H9 (cell line): ENCODE results near the gene PDE2A. TPM values are rescaled to one million over a fixed set of nuclear protein-coding genes. Genes with fewer than 3 reads are reported as not detected.

ENCODE experiments used
- DNase-seq: peaks from one replicate; pipeline ENCODE4 v3.0.0-alpha.2; 2017
- H2AFZ ChIP-seq: one replicate; pipeline ENCODE4 v1.6.1; 2013; ENCODE audit warnings: mild to moderate bottlenecking, low read length, control low read depth, moderate library complexity
- H2AK5ac ChIP-seq: 2 replicates; pipeline ENCODE4 v1.6.1; 2013; ENCODE audit warnings: low read length, control low read depth, mixed read lengths; ENCODE audit not compliant: insufficient read length
- H2BK120ac ChIP-seq: one replicate; pipeline ENCODE4 v1.6.1; 2013; ENCODE audit warnings: low read depth, mild to moderate bottlenecking, low read length, control low read depth, inconsistent platforms; ENCODE audit not compliant: poor library complexity, severe bottlenecking
- H2BK12ac ChIP-seq: 2 replicates; pipeline ENCODE4 v1.6.1; 2013; ENCODE audit warnings: low read length, control low read depth, mixed read lengths, low read depth; ENCODE audit not compliant: insufficient read length
- H2BK15ac ChIP-seq: 2 replicates; pipeline ENCODE4 v1.6.1; 2013; ENCODE audit warnings: low read depth, low read length, control low read depth
- H2BK20ac ChIP-seq: one replicate; pipeline ENCODE4 v1.6.1; 2013; ENCODE audit warnings: low read depth, mild to moderate bottlenecking, low read length, control low read depth, inconsistent platforms; ENCODE audit not compliant: poor library complexity, severe bottlenecking
- H2BK5ac ChIP-seq: 2 replicates; pipeline ENCODE4 v1.6.1; 2013; ENCODE audit warnings: low read length, control low read depth, mixed read lengths; ENCODE audit not compliant: insufficient read length
- H3K14ac ChIP-seq: 2 replicates; pipeline ENCODE4 v1.6.1; 2013; ENCODE audit warnings: low read length, control low read depth; ENCODE audit not compliant: insufficient read depth
- H3K18ac ChIP-seq: 2 replicates; pipeline ENCODE4 v1.6.1; 2013; ENCODE audit warnings: low read depth, mild to moderate bottlenecking, mixed read lengths, low read length, control low read depth; ENCODE audit not compliant: insufficient read length
- H3K23ac ChIP-seq: 2 replicates; pipeline ENCODE4 v1.6.1; 2013; ENCODE audit warnings: low read length, control low read depth, mixed read lengths, low read depth; ENCODE audit not compliant: insufficient read length
- H3K23me2 ChIP-seq: 2 replicates; pipeline ENCODE4 v1.6.1; 2013; ENCODE audit warnings: low read depth, mild to moderate bottlenecking, mixed read lengths, low read length, control low read depth; ENCODE audit not compliant: insufficient read length, poor library complexity, severe bottlenecking
- H3K27ac ChIP-seq: 2 replicates; pipeline ENCODE4 v1.5.1; 2013; ENCODE audit warnings: low read length, control low read depth, mixed read lengths, low read depth; ENCODE audit not compliant: insufficient read length
- H3K27me3 ChIP-seq: 2 replicates; pipeline ENCODE4 v1.6.1; 2013; ENCODE audit warnings: low read length, control low read depth, inconsistent platforms; ENCODE audit not compliant: insufficient read depth
- H3K4ac ChIP-seq: 2 replicates; pipeline ENCODE4 v1.6.1; 2013; ENCODE audit warnings: low read depth, mild to moderate bottlenecking, control low read depth, inconsistent platforms, low read length, moderate library complexity
- H3K4me1 ChIP-seq: 2 replicates; pipeline ENCODE4 v1.6.1; 2013; ENCODE audit warnings: low read length, control low read depth, inconsistent platforms; ENCODE audit not compliant: insufficient read depth
- H3K4me2 ChIP-seq: 2 replicates; pipeline ENCODE4 v1.6.1; 2013; ENCODE audit warnings: low read length, control low read depth, mixed read lengths; ENCODE audit not compliant: insufficient read length, insufficient read depth
- H3K56ac ChIP-seq: 2 replicates; pipeline ENCODE4 v1.6.1; 2013; ENCODE audit warnings: low read depth, mild to moderate bottlenecking, mixed read lengths, low read length, control low read depth; ENCODE audit not compliant: insufficient read length
- H3K79me1 ChIP-seq: 2 replicates; pipeline ENCODE4 v1.6.1; 2013; ENCODE audit warnings: low read depth, mild to moderate bottlenecking, moderate library complexity, low read length, control low read depth, inconsistent platforms; ENCODE audit not compliant: insufficient read depth, poor library complexity, severe bottlenecking
- H3K79me2 ChIP-seq: 2 replicates; pipeline ENCODE4 v1.6.1; 2013; ENCODE audit warnings: low read length, control low read depth, inconsistent platforms; ENCODE audit not compliant: insufficient read depth
- H3K9ac ChIP-seq: 2 replicates; pipeline ENCODE4 v1.6.1; 2013; ENCODE audit warnings: low read length, control low read depth, mixed read lengths; ENCODE audit not compliant: insufficient read length; ENCODE audit errors: extremely low read depth
- H3K9me3 ChIP-seq: one replicate; pipeline ENCODE4 v1.6.1; 2013; ENCODE audit warnings: low read depth, low read length, inconsistent platforms; ENCODE audit not compliant: control insufficient read depth
- H3T11ph ChIP-seq: one replicate; pipeline ENCODE4 v1.6.1; 2013; ENCODE audit warnings: mild to moderate bottlenecking, low read length, control low read depth, inconsistent platforms
- H4K20me1 ChIP-seq: one replicate; pipeline ENCODE4 v1.6.1; 2013; ENCODE audit not compliant: control insufficient read depth, insufficient read length, insufficient read depth
- H4K5ac ChIP-seq: 2 replicates; pipeline ENCODE4 v1.6.1; 2013; ENCODE audit warnings: low read depth, mild to moderate bottlenecking, mixed read lengths, low read length, control low read depth; ENCODE audit not compliant: insufficient read length
- H4K8ac ChIP-seq: replicated peaks from 2 replicates; pipeline ENCODE4 v1.6.1; 2013; ENCODE audit warnings: low read length, control low read depth, mixed read lengths, low read depth; ENCODE audit not compliant: insufficient read length
- H4K91ac ChIP-seq: 2 replicates; pipeline ENCODE4 v1.6.1; 2013; ENCODE audit warnings: low read depth, mild to moderate bottlenecking, moderate library complexity, mixed read lengths, low read length, control low read depth; ENCODE audit not compliant: insufficient read length
- H3K27ac Mint-ChIP-seq, 3 experiments: 2 replicates in 2 of 3; 3 replicates in 1 of 3; pipeline ENCODE4 v1.8.0; 2020 to 2021; ENCODE audit warnings: mixed read lengths in 3 of 3, mild to moderate bottlenecking in 1 of 3, moderate library complexity in 1 of 3
- H3K27me3 Mint-ChIP-seq: 2 replicates; pipeline ENCODE4 v1.8.0; 2021; ENCODE audit warnings: low read depth, mild to moderate bottlenecking, moderate library complexity, mixed read lengths
- H3K36me3 Mint-ChIP-seq, 3 experiments: 2 replicates in 2 of 3; 3 replicates in 1 of 3; pipeline ENCODE4 v1.8.0; 2020 to 2021; ENCODE audit warnings: low read depth in 3 of 3, mixed read lengths in 3 of 3; ENCODE audit not compliant: insufficient read depth in 1 of 3
- H3K4me1 Mint-ChIP-seq, 2 experiments: 2 replicates each; pipeline ENCODE4 v1.8.0; 2020; ENCODE audit warnings: mixed read lengths in 2 of 2
- H3K4me3 Mint-ChIP-seq, 2 experiments: 2 replicates in 1 of 2; 3 replicates in 1 of 2; pipeline ENCODE4 v1.8.0; 2020 to 2021; ENCODE audit warnings: mild to moderate bottlenecking in 2 of 2, mixed read lengths in 2 of 2, moderate library complexity in 1 of 2
- H3K9me3 Mint-ChIP-seq, 2 experiments: 2 replicates in 1 of 2; 3 replicates in 1 of 2; pipeline ENCODE4 v1.8.0; 2020; ENCODE audit warnings: mild to moderate bottlenecking in 2 of 2, mixed read lengths in 2 of 2, moderate library complexity in 1 of 2
- WGBS: extraction: QIAGEN DNeasy Blood & Tissue Kit; methylation state at CpG from one replicate; pipeline ENCODE4 v1.1.7; 2013; ENCODE audit warnings: missing lambda C conversion rate, low lambda C conversion rate, mixed read lengths; ENCODE audit not compliant: insufficient read length; ENCODE audit errors: extremely low coverage; 5-methylcytosine and 5-hydroxymethylcytosine counted together
- total RNA-seq: library from RNA; stranded (reverse); gene quantifications from 2 replicates; pipeline ENCODE4 v1.2.1, GENCODE V29; 2021
- TF ChIP-seq, protein P1 (sequence below): fragments of 200-600 bp; sonication (generic); conservative IDR thresholded peaks from 3 replicates; pipeline ENCODE4 v1.8.0; 2021; ENCODE audit warnings: antibody characterized with exemption, mild to moderate bottlenecking

The PDE2A gene
- total RNA-seq, 1 experiment from 2014 or later = 3.4 TPM

DNA sequence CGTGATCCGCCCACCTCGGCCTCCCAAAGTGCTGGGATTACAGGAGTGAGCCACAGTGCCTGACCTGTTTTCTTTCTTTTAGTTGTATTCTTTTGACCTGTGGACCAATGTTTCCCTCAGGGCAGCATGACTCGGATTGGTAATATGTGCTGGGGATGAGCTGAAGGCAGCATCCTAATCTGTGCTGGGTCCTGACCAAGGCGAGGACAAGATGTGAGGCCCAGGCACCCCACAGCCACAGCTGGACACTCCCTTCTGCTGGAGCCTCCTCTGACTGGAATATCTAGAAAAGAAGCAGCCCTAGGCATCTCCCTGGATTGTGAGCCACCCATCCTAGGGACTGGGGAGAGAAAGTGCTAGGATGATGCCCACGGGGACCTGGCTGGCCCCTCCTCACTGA is 105.4 kb downstream of the PDE2A start:
- no peak overlapping the region for H2BK5ac ChIP-seq
- H3K79me1 ChIP-seq = no peaks in the 10 kb centered on the region
- WGBS = no CpG with 5 or more reads among the region's 6 CpGs
- no peak overlapping the region for H3K23ac ChIP-seq
- H2BK20ac ChIP-seq = no peak overlapping the region
- H4K5ac ChIP-seq = no peak overlapping the region
- peaks cover 0 to 3% of the 10 kb centered on the region in 2 experiments; a peak in 3 of 5 replicates for H3K9me3 Mint-ChIP-seq
- no peak overlapping the region for H3T11ph ChIP-seq
- no peak overlapping the region for H3K27ac ChIP-seq
- no peaks in the 10 kb centered on the region for H3K23me2 ChIP-seq
- TF ChIP-seq, protein P1, sequence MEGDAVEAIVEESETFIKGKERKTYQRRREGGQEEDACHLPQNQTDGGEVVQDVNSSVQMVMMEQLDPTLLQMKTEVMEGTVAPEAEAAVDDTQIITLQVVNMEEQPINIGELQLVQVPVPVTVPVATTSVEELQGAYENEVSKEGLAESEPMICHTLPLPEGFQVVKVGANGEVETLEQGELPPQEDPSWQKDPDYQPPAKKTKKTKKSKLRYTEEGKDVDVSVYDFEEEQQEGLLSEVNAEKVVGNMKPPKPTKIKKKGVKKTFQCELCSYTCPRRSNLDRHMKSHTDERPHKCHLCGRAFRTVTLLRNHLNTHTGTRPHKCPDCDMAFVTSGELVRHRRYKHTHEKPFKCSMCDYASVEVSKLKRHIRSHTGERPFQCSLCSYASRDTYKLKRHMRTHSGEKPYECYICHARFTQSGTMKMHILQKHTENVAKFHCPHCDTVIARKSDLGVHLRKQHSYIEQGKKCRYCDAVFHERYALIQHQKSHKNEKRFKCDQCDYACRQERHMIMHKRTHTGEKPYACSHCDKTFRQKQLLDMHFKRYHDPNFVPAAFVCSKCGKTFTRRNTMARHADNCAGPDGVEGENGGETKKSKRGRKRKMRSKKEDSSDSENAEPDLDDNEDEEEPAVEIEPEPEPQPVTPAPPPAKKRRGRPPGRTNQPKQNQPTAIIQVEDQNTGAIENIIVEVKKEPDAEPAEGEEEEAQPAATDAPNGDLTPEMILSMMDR = no peak
- no peaks in the 10 kb centered on the region for H3K36me3 Mint-ChIP-seq
- H2BK12ac ChIP-seq = no peak overlapping the region
- H4K8ac ChIP-seq = no peak overlapping the region
- DNase-seq = no peak
- no peak overlapping the region for H2BK15ac ChIP-seq
- H3K4me3 Mint-ChIP-seq = no peak overlapping the region
- no peak overlapping the region for H3K56ac ChIP-seq
- no peaks in the 10 kb centered on the region for H3K27me3 ChIP-seq
- no peak overlapping the region for H3K18ac ChIP-seq
- no peak overlapping the region for H3K9ac ChIP-seq
- no peaks in the 10 kb centered on the region for H4K20me1 ChIP-seq
- H3K14ac ChIP-seq = no peak overlapping the region
- H3K27me3 Mint-ChIP-seq = peaks cover 17% of the 10 kb centered on the region
- H3K4me2 ChIP-seq = no peak overlapping the region
- H2AK5ac ChIP-seq = no peak overlapping the region
- H2AFZ ChIP-seq = no peak overlapping the region
- H3K4ac ChIP-seq = no peak overlapping the region
- H2BK120ac ChIP-seq = no peak overlapping the region
- H4K91ac ChIP-seq = no peak overlapping the region
- H3K27ac Mint-ChIP-seq = no peak overlapping the region
- H3K4me1 Mint-ChIP-seq = peaks cover 4 to 7% of the 10 kb centered on the region in 2 experiments; a peak in 3 of 4 replicates
- H3K4me1 ChIP-seq = no peaks in the 10 kb centered on the region
- no peaks in the 10 kb centered on the region for H3K9me3 ChIP-seq
- H3K79me2 ChIP-seq = no peaks in the 10 kb centered on the region
